ENCODE data around the gene ARHGAP19. TPM values are rescaled to one million over a fixed set of nuclear protein-coding genes. Genes with fewer than 3 reads are reported as not detected.

The ARHGAP19 gene
- total and polyA plus RNA-seq, 7 donors = 3.0 to 9.1 (median 6.0) TPM

DNA sequence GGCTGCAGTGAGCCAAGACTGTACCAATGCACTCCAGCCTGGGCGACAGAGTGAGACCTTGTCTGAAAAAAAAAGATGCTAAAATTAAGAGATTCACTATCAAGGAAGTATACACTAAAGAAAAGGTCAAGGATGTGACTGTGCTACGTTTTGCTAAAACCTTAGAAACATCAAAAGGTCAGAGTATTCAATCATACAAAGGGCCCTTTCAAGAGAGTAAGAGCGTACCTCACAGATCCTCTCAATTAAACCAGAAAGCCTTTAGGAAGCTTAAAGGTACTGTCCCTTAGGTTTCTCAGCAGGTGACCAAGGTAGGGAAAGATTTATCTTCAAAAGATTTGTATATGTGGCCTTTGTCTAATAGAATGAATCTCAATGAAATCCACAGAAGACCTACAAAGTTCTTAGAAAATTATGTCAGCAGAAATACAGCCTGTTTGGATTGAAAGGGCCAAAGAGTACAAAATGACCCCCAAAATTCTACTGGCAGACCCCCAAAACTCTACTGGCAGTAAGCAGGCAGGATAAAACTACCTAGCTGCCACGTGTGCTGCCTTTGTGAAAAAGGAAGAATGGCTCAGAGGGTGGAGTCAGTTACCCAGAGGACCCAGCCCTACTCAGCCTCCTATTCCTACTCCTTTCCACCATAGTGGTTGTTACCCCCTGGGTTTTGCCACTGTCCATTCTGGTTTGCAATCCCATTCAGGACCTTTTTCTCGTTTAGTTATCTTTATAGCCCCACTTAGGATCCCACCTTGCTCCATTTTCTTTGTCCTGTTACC is 36.7 kb downstream of the ARHGAP19 start:
- WGBS, 2 donors = 73 to 75% methylated on average over 5 of the region's 5 CpGs
- no peak for DNase-seq
- Histone ChIP-seq H3K4me1 (no peaks in the 10 kb centered on the region), H3K9me3 (no peaks in the 10 kb centered on the region), H3K4me3 (no peak overlapping the region), H3K36me3 (peaks cover 0 to 45% (median 4%) of the 10 kb centered on the region in 4 donors), H3K27me3 (no peaks in the 10 kb centered on the region), H3K27ac (no peak overlapping the region)
- intact Hi-C loops (cut with DNase I) = no loop called here
- TF ChIP-seq POLR2A (IDR thresholded peaks at IDR 0.05) = no peak
- TF ChIP-seq EP300 (IDR thresholded peaks at IDR 0.05) = no peak
- TF ChIP-seq CTCF (IDR thresholded peaks at IDR 0.05) = no peak
- no peak for TF ChIP-seq POLR2AphosphoS5 (IDR thresholded peaks at IDR 0.05)

GRCh38 chr10:97254694-97255093 is 37.7 kb downstream of the ARHGAP19 start:
- peaks cover 0 to 50% (median 4%) of the 10 kb centered on the region in 4 donors for H3K36me3 ChIP-seq
- intact Hi-C loops (cut with DNase I) = no loop called here
- H3K27me3 ChIP-seq = no peaks in the 10 kb centered on the region
- 98 to 100% methylated on average over 3 of the region's 3 CpGs for WGBS, 2 donors
- no peak overlapping the region for H3K4me3 ChIP-seq
- H3K27ac ChIP-seq = no peak overlapping the region
- H3K9me3 ChIP-seq = no peaks in the 10 kb centered on the region
- no peaks in the 10 kb centered on the region for H3K4me1 ChIP-seq
- no peak for DNase-seq
- no peak for TF ChIP-seq POLR2A (IDR thresholded peaks at IDR 0.05)

DNA sequence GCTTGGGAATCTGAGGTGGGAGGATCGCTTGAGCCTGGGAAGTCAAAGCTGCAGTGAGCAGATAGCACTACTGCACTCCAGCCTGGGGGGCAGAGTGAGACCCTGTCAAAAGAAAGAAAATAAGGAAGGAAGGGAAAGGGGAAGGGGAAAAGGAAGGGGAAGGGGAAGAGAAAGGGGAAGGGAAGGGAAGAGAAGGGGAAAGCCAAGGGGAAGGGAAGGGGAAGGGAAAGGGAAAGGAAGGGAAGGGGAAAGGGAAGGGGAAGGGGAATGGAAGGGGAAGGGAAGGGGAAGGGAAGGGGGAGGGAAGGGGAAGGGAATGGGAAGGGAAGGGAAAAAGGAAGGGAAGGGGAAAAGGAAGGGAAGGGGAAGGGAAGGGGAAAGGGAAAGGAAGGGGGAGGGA is 41.5 kb downstream of the ARHGAP19 start:
- intact Hi-C loops (cut with DNase I) = no loop called here
- TF ChIP-seq POLR2AphosphoS5 (IDR thresholded peaks at IDR 0.05) = no peak
- no peak for TF ChIP-seq CTCF (IDR thresholded peaks at IDR 0.05)
- TF ChIP-seq POLR2A (IDR thresholded peaks at IDR 0.05) = no peak
- no peak for TF ChIP-seq EP300 (IDR thresholded peaks at IDR 0.05)
- H3K36me3 ChIP-seq = peaks cover 0 to 45% (median 4%) of the 10 kb centered on the region in 4 donors
- 96 to 100% methylated on average over 1 of the region's 1 CpG for WGBS, 2 donors
- no peak for DNase-seq
- H3K27me3 ChIP-seq = no peaks in the 10 kb centered on the region
- no peak overlapping the region for H3K27ac ChIP-seq
- no peaks in the 10 kb centered on the region for H3K4me1 ChIP-seq
- H3K9me3 ChIP-seq = no peaks in the 10 kb centered on the region
- H3K4me3 ChIP-seq = no peak overlapping the region

DNA sequence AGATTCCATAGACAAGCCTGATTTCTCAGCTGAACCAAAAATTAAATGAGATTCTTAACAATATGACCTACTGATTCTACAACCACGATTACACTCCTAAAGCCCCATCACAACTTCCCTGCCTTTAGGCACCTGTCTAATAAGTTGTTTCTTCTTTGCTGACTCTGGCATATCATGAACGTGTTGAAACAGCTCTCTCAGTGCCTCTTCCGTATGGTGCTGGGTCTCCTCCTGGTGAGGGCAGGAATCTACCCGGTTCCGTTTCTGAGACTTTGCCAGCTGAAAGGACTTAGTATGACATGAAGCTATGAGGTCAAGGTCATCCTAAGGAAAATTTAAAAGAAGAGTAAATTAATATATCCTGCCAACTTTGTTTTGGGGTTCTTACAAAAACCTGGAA is 48.6 kb downstream of the ARHGAP19 start:
- no peak for TF ChIP-seq POLR2AphosphoS5 (IDR thresholded peaks at IDR 0.05)
- no peak for TF ChIP-seq CTCF (IDR thresholded peaks at IDR 0.05)
- no peak for TF ChIP-seq POLR2A (IDR thresholded peaks at IDR 0.05)
- no peak for TF ChIP-seq EP300 (IDR thresholded peaks at IDR 0.05)
- H3K27ac ChIP-seq = no peak overlapping the region
- H3K4me1 ChIP-seq = no peaks in the 10 kb centered on the region
- H3K4me3 ChIP-seq = no peak overlapping the region
- no peaks in the 10 kb centered on the region for H3K9me3 ChIP-seq
- peaks cover 0 to 29% (median 0%) of the 10 kb centered on the region in 4 donors for H3K36me3 ChIP-seq
- 90 to 93% methylated on average over 5 of the region's 5 CpGs for whole genome bisulfite sequencing, 2 donors
- no peak for DNase-seq
- no peaks in the 10 kb centered on the region for H3K27me3 ChIP-seq
- intact Hi-C loops (cut with DNase I) = no loop called here

- WGBS, 2 donors = 96 to 98% methylated on average over 5 of the region's 5 CpGs
- Histone ChIP-seq H3K9me3 (no peaks in the 10 kb centered on the region), H3K36me3 (peaks cover 0 to 7% (median 0%) of the 10 kb centered on the region in 4 donors), H3K4me3 (no peak overlapping the region), H3K27me3 (no peaks in the 10 kb centered on the region), H3K4me1 (no peaks in the 10 kb centered on the region), H3K27ac (no peak overlapping the region)
- no peak for TF ChIP-seq POLR2AphosphoS5 (IDR thresholded peaks at IDR 0.05)
- TF ChIP-seq CTCF (IDR thresholded peaks at IDR 0.05) = no peak
- TF ChIP-seq POLR2A (IDR thresholded peaks at IDR 0.05) = no peak
- no peak for TF ChIP-seq EP300 (IDR thresholded peaks at IDR 0.05)
- intact Hi-C loops (cut with DNase I) = no loop called here
- no peak for DNase-seq
Observed at GRCh38 chr10:97238855-97239254, 53.6 kb downstream of the ARHGAP19 start.

Measured in sigmoid colon (tissue), 7 donors.